Progenitor cell of endocrine pancreas (in vitro differentiated cells): ENCODE measurements around the gene TTC21B. TPM values are rescaled to one million over a fixed set of nuclear protein-coding genes. Genes with fewer than 3 reads are reported as not detected.

Experiments used
- DNase-seq: peaks from one replicate; pipeline ENCODE4 v3.0.0; 2021; ENCODE audit warnings: low spot score; ENCODE audit not compliant: unreplicated experiment
- H3K27ac Mint-ChIP-seq: 2 replicates; pipeline ENCODE4 v1.8.0; 2021; ENCODE audit warnings: mild to moderate bottlenecking, moderate library complexity, mixed read lengths
- H3K27me3 Mint-ChIP-seq: 2 replicates; pipeline ENCODE4 v1.8.0; 2021; ENCODE audit warnings: mixed read lengths
- H3K36me3 Mint-ChIP-seq: 2 replicates; pipeline ENCODE4 v1.8.0; 2022; ENCODE audit warnings: mixed read lengths; ENCODE audit not compliant: insufficient read depth
- H3K4me1 Mint-ChIP-seq: 2 replicates; pipeline ENCODE4 v1.8.0; 2021; ENCODE audit warnings: low read depth, mixed read lengths
- H3K4me3 Mint-ChIP-seq: 2 replicates; pipeline ENCODE4 v1.8.0; 2021; ENCODE audit warnings: low read depth, mild to moderate bottlenecking, moderate library complexity, mixed read lengths
- H3K9me3 Mint-ChIP-seq: 2 replicates; pipeline ENCODE4 v1.8.0; 2021; ENCODE audit warnings: low read depth, mixed read lengths
- CTCF ChIP-seq: fragments of 200-600 bp; sonication (generic); IDR thresholded peaks from one replicate; pipeline ENCODE4 v1.5.0; 2021; ENCODE audit warnings: antibody characterized with exemption, mild to moderate bottlenecking; ENCODE audit not compliant: unreplicated experiment
- total RNA-seq: library from RNA; stranded (reverse); gene quantifications from 2 replicates; pipeline ENCODE4 v1.2.1, GENCODE V29; 2021

The TTC21B gene
- total RNA-seq, 1 donor from 2014 or later = 34.5 TPM

GRCh38 chr2:165958313-165958960 lies 4.9 kb upstream of the TTC21B start:
- DNase-seq = no peak
- no peak for TF ChIP-seq CTCF
- peaks cover 3% of the 10 kb centered on the region for H3K9me3 Mint-ChIP-seq
- no peaks in the 10 kb centered on the region for H3K27me3 Mint-ChIP-seq
- H3K4me1 Mint-ChIP-seq = peaks cover 9% of the 10 kb centered on the region
- H3K36me3 Mint-ChIP-seq = no peaks in the 10 kb centered on the region
- no peak overlapping the region for H3K4me3 Mint-ChIP-seq
- no peak overlapping the region for H3K27ac Mint-ChIP-seq

DNA sequence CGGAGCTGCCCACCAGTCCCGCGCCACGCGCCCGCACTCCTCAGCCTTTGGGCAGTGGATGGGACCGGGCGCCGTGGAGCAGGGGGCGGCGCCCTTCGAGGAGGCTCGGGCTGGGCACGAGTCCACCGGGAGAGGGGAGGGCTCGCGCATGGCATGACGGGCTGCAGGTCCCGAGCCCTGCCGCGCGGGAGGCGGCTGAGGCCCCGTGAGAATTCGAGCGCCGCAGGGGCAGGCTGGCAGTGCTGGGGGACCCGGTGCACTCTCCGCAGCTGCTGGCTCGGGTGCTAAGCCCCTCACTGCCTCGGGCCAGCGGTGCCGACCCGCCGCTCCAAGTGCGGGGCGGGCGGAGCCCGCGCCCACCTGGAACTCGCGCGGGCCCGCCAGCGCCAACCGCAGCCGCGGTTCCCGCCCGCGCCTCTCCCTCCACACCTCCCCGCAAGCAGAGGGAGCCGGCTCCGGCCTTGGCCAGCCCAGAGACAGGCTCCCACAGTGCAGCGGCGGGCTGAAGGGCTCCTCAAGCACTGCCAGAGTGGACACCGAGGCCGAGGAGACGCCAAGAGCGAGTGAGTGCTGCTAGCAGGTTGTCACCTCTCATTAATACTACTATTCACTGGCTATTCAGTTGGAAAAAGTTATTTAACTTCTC lies 3.6 kb upstream of the TTC21B start:
- DNase-seq = no peak
- Mint-ChIP-seq H3K27ac (no peak overlapping the region), H3K4me3 (no peak overlapping the region), H3K27me3 (no peaks in the 10 kb centered on the region), H3K36me3 (no peaks in the 10 kb centered on the region), H3K4me1 (peaks cover 9% of the 10 kb centered on the region), H3K9me3 (peaks cover 3% of the 10 kb centered on the region)
- no peak for TF ChIP-seq CTCF

DNA sequence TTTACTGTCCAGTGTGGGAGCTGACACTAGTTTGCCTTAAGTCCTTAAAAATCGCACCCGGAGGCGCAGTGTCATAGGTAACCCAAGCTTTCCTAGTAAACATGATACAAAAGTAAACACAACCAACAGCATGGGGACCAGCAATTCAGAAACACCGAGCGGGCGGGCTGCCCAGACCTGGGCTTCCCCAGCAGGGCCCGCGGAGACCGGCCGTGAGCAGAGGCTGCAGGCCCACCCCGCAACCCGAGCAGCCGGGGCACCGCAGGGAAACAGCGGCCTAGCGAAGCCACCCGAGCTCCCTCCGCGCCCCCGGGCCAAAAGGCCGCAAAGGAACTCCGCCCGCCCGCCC lies 296 bp downstream of the TTC21B start:
- no peak overlapping the region for H3K27ac Mint-ChIP-seq
- TF ChIP-seq CTCF = no peak
- H3K36me3 Mint-ChIP-seq = peaks cover 3% of the 10 kb centered on the region
- no peaks in the 10 kb centered on the region for H3K27me3 Mint-ChIP-seq
- H3K4me1 Mint-ChIP-seq = peaks cover 14% of the 10 kb centered on the region
- H3K9me3 Mint-ChIP-seq = peaks cover 3% of the 10 kb centered on the region
- no peak for DNase-seq
- H3K4me3 Mint-ChIP-seq = no peak overlapping the region

- H3K9me3 Mint-ChIP-seq = peaks cover 3% of the 10 kb centered on the region
- peaks cover 14% of the 10 kb centered on the region for H3K4me1 Mint-ChIP-seq
- no peak for TF ChIP-seq CTCF
- no peak overlapping the region for H3K27ac Mint-ChIP-seq
- peaks cover 6% of the 10 kb centered on the region for H3K36me3 Mint-ChIP-seq
- no peak for DNase-seq
- H3K4me3 Mint-ChIP-seq = no peak overlapping the region
- no peaks in the 10 kb centered on the region for H3K27me3 Mint-ChIP-seq
Observed at GRCh38 chr2:165952741-165953211, 800 bp downstream of the TTC21B start.

DNA sequence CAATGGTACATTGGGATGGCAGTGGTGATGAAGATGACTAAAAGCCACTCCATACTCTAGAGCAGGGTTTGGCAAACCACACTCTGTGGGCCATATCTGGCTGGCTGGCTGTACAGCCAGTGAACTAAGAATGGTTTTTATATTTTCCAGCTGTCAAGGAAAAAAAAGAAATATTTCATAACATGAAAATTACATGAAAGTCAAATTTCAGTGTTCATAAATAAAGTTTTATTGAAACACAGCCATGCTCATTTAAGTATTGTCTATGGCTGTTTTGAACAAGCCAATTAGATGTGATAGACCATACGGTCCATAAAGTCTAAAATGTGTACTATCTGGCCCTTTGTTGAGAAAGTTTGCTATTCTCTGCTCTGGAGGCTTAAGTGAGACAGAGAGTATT lies 1.5 kb downstream of the TTC21B start:
- Mint-ChIP-seq H3K27ac (no peak overlapping the region), H3K27me3 (no peaks in the 10 kb centered on the region), H3K36me3 (peaks cover 10% of the 10 kb centered on the region), H3K4me3 (no peak overlapping the region), H3K4me1 (peaks cover 14% of the 10 kb centered on the region), H3K9me3 (peaks cover 3% of the 10 kb centered on the region)
- no peak for TF ChIP-seq CTCF
- no peak for DNase-seq
